Panc1 (cell line): Measurements from ENCODE around the gene ANK3. TPM values are rescaled to one million over a fixed set of nuclear protein-coding genes. Genes with fewer than 3 reads are reported as not detected.

ENCODE experiments used
- ATAC-seq: fragments of 200-7000 bp; cut with Tn5 transposase; 2 replicates; pipeline ENCODE4 v1.9.1; 2020; ENCODE audit warnings: mild to moderate bottlenecking, moderate library complexity
- BruUV-seq: library from RNA; stranded (reverse); fragments of 400-500 nt; replicated peaks from 2 replicates; lab custom pipeline; 2021; lab: Mats Ljungman, UMichigan
- CTCF ChIA-PET: fragments of 300-600 bp; sonication (Branson Sonifier 250); formaldehyde crosslinking; loops from one replicate; lab custom pipeline; 2022; ENCODE audit warnings: antibody characterized with exemption; lab: Charles Lee
- POLR2A ChIA-PET: fragments of 300-600 bp; sonication (Branson Sonifier 250); formaldehyde crosslinking; loops from one replicate; lab custom pipeline; 2022; ENCODE audit warnings: antibody characterized with exemption; lab: Charles Lee
- DNase-seq: peaks from one replicate; pipeline ENCODE4 v3.0.0-alpha.2; 2010; ENCODE audit warnings: low read depth, low spot score
- H3K27ac ChIP-seq: 2 replicates; pipeline ENCODE4 v1.5.1; 2011; ENCODE audit warnings: mild to moderate bottlenecking, low read length, inconsistent platforms
- H3K27me3 ChIP-seq: fragments of 200-500 bp; sonication (Bioruptor generic); 2 replicates; pipeline ENCODE4 v1.6.0; 2014; ENCODE audit warnings: low read length, inconsistent platforms; ENCODE audit not compliant: control insufficient read depth, insufficient read depth
- H3K36me3 ChIP-seq: fragments of 200-500 bp; sonication (Bioruptor generic); 2 replicates; pipeline ENCODE4 v1.5.1; 2014; ENCODE audit warnings: inconsistent platforms, mild to moderate bottlenecking, low read length, moderate library complexity; ENCODE audit not compliant: control insufficient read depth, insufficient read depth
- H3K4me1 ChIP-seq: 2 replicates; pipeline ENCODE4 v1.5.1; 2011; ENCODE audit warnings: inconsistent platforms, mild to moderate bottlenecking, low read length, moderate library complexity; ENCODE audit not compliant: control insufficient read depth, insufficient read depth
- H3K4me3 ChIP-seq, 2 experiments: 2 replicates each; pipeline ENCODE4 v1.5.1; 2011 to 2012; ENCODE audit warnings: low read depth in 2 of 2, low read length in 2 of 2, mild to moderate bottlenecking in 2 of 2, inconsistent platforms in 1 of 2, moderate library complexity in 1 of 2
- H3K9me3 ChIP-seq: fragments of 200-500 bp; sonication (Bioruptor generic); 2 replicates; pipeline ENCODE4 v1.5.1; 2014; ENCODE audit warnings: low read depth, mild to moderate bottlenecking, inconsistent platforms, low read length, moderate library complexity; ENCODE audit not compliant: control insufficient read depth, insufficient read depth
- CTCF ChIP-seq: fragments of 450-650 bp; IDR thresholded peaks from 2 replicates; pipeline ENCODE4 v1.5.1; 2017; ENCODE audit warnings: mild to moderate bottlenecking
- POLR2AphosphoS5 ChIP-seq: IDR thresholded peaks from 2 replicates; pipeline ENCODE4 v1.6.1; 2012; ENCODE audit warnings: mild to moderate bottlenecking, low read depth, low read length, moderate library complexity
- REST ChIP-seq, 2 experiments: IDR thresholded peaks; 2 replicates each; pipeline ENCODE4 v1.6.1; 2011 to 2012; ENCODE audit warnings: low read depth in 2 of 2, control low read depth in 1 of 2, low read length in 1 of 2, mild to moderate bottlenecking in 1 of 2, moderate library complexity in 1 of 2; ENCODE audit not compliant: insufficient read depth in 1 of 2
- SIN3A ChIP-seq: IDR thresholded peaks from 2 replicates; pipeline ENCODE4 v1.6.1; 2012; ENCODE audit warnings: low read depth, mild to moderate bottlenecking, low read length, moderate library complexity, borderline replicate concordance; ENCODE audit not compliant: insufficient read depth
- TCF7L2 ChIP-seq: IDR thresholded peaks from 2 replicates; pipeline ENCODE4 v1.6.1; 2011; ENCODE audit warnings: mild to moderate bottlenecking, low read depth, low read length, inconsistent platforms
- in situ Hi-C: cut with HindIII; loops from 2 replicates; pipeline ENCODE4 v1.10.0; 2016; ENCODE audit warnings: low sequenced_read_pairs, low pct_unique_long_range_greater_than_20kb
- intact Hi-C: fragments of 100-400 bp; cut with micrococcal nuclease; formaldehyde crosslinking; loops from one replicate; pipeline ENCODE4 v1.10.0; 2022; ENCODE audit not compliant: unreplicated experiment
- total RNA-seq: library from RNA; stranded (reverse); gene quantifications from one replicate; pipeline ENCODE4 v1.2.1, GENCODE V29; 2021; ENCODE audit not compliant: unreplicated experiment

Gene ANK3
- total RNA-seq, 1 experiment from 2014 or later, result 2.5 TPM

DNA sequence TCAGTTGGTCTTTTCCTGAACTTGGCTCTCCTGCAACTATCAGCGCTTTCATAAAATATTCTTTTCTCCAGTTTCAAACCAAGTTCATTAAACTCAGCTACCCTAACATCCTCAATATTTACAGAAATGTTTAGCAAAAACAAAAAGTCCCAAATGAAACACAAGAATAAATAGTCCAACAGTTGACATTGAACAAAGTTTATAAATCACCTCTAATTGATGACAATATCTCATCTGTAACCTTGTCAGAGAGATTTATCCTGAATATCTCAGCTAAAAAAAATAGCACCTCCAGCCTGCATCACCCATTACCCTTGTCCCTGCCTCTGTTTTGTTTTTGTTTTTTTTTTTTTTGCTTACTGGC is 76.1 kb downstream of the ANK3 start:
- H3K27ac ChIP-seq, result no peak overlapping the region
- H3K4me1 ChIP-seq, result no peaks in the 10 kb centered on the region
- BruUV-seq, result no TSS peak
- H3K27me3 ChIP-seq, result no peaks in the 10 kb centered on the region
- no peak overlapping the region for H3K4me3 ChIP-seq
- no peaks in the 10 kb centered on the region for H3K9me3 ChIP-seq
- TF ChIP-seq REST (IDR thresholded peaks at IDR 0.05; ENCODE audit: insufficient read depth in 1 of 2, low read depth in 2 of 2, low read length in 1 of 2), result no peak
- no peak for TF ChIP-seq SIN3A
- TF ChIP-seq TCF7L2, result no peak
- TF ChIP-seq CTCF, result no peak
- TF ChIP-seq POLR2AphosphoS5, result no peak
- ChIA-PET CTCF (no interaction called here), POLR2A (no interaction called here)
- DNase-seq (no peak), ATAC-seq (no peak)
- in situ Hi-C loops (no loop called here), intact Hi-C loops (no loop called here)
- no peaks in the 10 kb centered on the region for H3K36me3 ChIP-seq

GRCh38 chr10:60312818-60313588 is 76.7 kb downstream of the ANK3 start:
- Histone ChIP-seq H3K9me3 (no peaks in the 10 kb centered on the region), H3K4me3 (no peak overlapping the region), H3K4me1 (no peaks in the 10 kb centered on the region), H3K27ac (no peak overlapping the region), H3K36me3 (no peaks in the 10 kb centered on the region), H3K27me3 (no peaks in the 10 kb centered on the region)
- in situ Hi-C loops, result no loop called here
- ChIA-PET CTCF (no interaction called here), POLR2A (no interaction called here)
- BruUV-seq, result no TSS peak
- intact Hi-C loops, result no loop called here
- TF ChIP-seq POLR2AphosphoS5, result no peak
- TF ChIP-seq SIN3A, result no peak
- TF ChIP-seq TCF7L2, result no peak
- TF ChIP-seq REST (IDR thresholded peaks at IDR 0.05; ENCODE audit: insufficient read depth in 1 of 2, low read depth in 2 of 2, low read length in 1 of 2), result no peak
- no peak for TF ChIP-seq CTCF
- ATAC-seq (no peak), DNase-seq (no peak)
